ENCODE results near the gene NLRC3.

Gene NLRC3

GRCh38 chr16:3577302-3577752 lies at the start of gene NLRC3:
NLRC3 (minus strand) TSS chr16:3577403; CDS start chr16:3565036, 12,367 bp downstream.
- peak within 1 kb of the TSS; percentile 43 to 67 for H3K4me3 ChIP-seq (ENCODE audit: low read length in 2 of 2)
- peaks cover 7 to 9% of the 10 kb centered on the region in 2 donors for H3K4me1 ChIP-seq (ENCODE audit: control insufficient read depth in 2 of 2, insufficient read depth in 2 of 2, low read length in 2 of 2)
- H3K9me3 ChIP-seq (ENCODE audit: control insufficient read depth in 2 of 2, low read length in 2 of 2), result no peaks in the 10 kb centered on the region
- peak within 1 kb of the TSS in 1 of 2 donors; percentile 52 for H3K27ac ChIP-seq (ENCODE audit: low read depth in 2 of 2, low read length in 2 of 2)
- H3K27me3 ChIP-seq (ENCODE audit: control insufficient read depth in 2 of 2, insufficient read depth in 2 of 2, low read length in 2 of 2), result no peaks in the 10 kb centered on the region
- peak within 1 kb of the TSS in 1 of 2 donors; percentile 52 for H3K9ac ChIP-seq (ENCODE audit: low read depth in 1 of 2, low read length in 2 of 2)
- no peaks in the 10 kb centered on the region for H3K36me3 ChIP-seq (ENCODE audit: control insufficient read depth in 2 of 2, insufficient read depth in 2 of 2, low read length in 2 of 2)

GRCh38 chr16:3625911-3626732 lies 48.9 kb upstream of the NLRC3 start:
- Histone ChIP-seq H3K4me1 (ENCODE audit: control insufficient read depth in 2 of 2, insufficient read depth in 2 of 2, low read length in 2 of 2) (no peaks in the 10 kb centered on the region), H3K9me3 (ENCODE audit: control insufficient read depth in 2 of 2, low read length in 2 of 2) (no peaks in the 10 kb centered on the region), H3K4me3 (ENCODE audit: low read length in 2 of 2) (no peak overlapping the region), H3K9ac (ENCODE audit: low read depth in 1 of 2, low read length in 2 of 2) (no peak overlapping the region), H3K27ac (ENCODE audit: low read depth in 2 of 2, low read length in 2 of 2) (no peak overlapping the region), H3K36me3 (ENCODE audit: control insufficient read depth in 2 of 2, insufficient read depth in 2 of 2, low read length in 2 of 2) (no peaks in the 10 kb centered on the region), H3K27me3 (ENCODE audit: control insufficient read depth in 2 of 2, insufficient read depth in 2 of 2, low read length in 2 of 2) (no peaks in the 10 kb centered on the region)

GRCh38 chr16:3625331-3625730 lies 48.1 kb upstream of the NLRC3 start:
- no peak overlapping the region for H3K9ac ChIP-seq (ENCODE audit: low read depth in 1 of 2, low read length in 2 of 2)
- no peaks in the 10 kb centered on the region for H3K27me3 ChIP-seq (ENCODE audit: control insufficient read depth in 2 of 2, insufficient read depth in 2 of 2, low read length in 2 of 2)
- no peak overlapping the region for H3K27ac ChIP-seq (ENCODE audit: low read depth in 2 of 2, low read length in 2 of 2)
- no peaks in the 10 kb centered on the region for H3K4me1 ChIP-seq (ENCODE audit: control insufficient read depth in 2 of 2, insufficient read depth in 2 of 2, low read length in 2 of 2)
- H3K36me3 ChIP-seq (ENCODE audit: control insufficient read depth in 2 of 2, insufficient read depth in 2 of 2, low read length in 2 of 2), result no peaks in the 10 kb centered on the region
- H3K4me3 ChIP-seq (ENCODE audit: low read length in 2 of 2), result no peak overlapping the region
- H3K9me3 ChIP-seq (ENCODE audit: control insufficient read depth in 2 of 2, low read length in 2 of 2), result no peaks in the 10 kb centered on the region

GRCh38 chr16:3623642-3624041 lies 46.4 kb upstream of the NLRC3 start:
- Histone ChIP-seq H3K4me1 (ENCODE audit: control insufficient read depth in 2 of 2, insufficient read depth in 2 of 2, low read length in 2 of 2) (no peaks in the 10 kb centered on the region), H3K4me3 (ENCODE audit: low read length in 2 of 2) (no peak overlapping the region), H3K36me3 (ENCODE audit: control insufficient read depth in 2 of 2, insufficient read depth in 2 of 2, low read length in 2 of 2) (no peaks in the 10 kb centered on the region), H3K27me3 (ENCODE audit: control insufficient read depth in 2 of 2, insufficient read depth in 2 of 2, low read length in 2 of 2) (no peaks in the 10 kb centered on the region), H3K9me3 (ENCODE audit: control insufficient read depth in 2 of 2, low read length in 2 of 2) (no peaks in the 10 kb centered on the region), H3K9ac (ENCODE audit: low read depth in 1 of 2, low read length in 2 of 2) (no peak overlapping the region), H3K27ac (ENCODE audit: low read depth in 2 of 2, low read length in 2 of 2) (no peak overlapping the region)

- Histone ChIP-seq H3K27me3 (ENCODE audit: control insufficient read depth in 2 of 2, insufficient read depth in 2 of 2, low read length in 2 of 2) (no peaks in the 10 kb centered on the region), H3K27ac (ENCODE audit: low read depth in 2 of 2, low read length in 2 of 2) (no peak overlapping the region), H3K36me3 (ENCODE audit: control insufficient read depth in 2 of 2, insufficient read depth in 2 of 2, low read length in 2 of 2) (no peaks in the 10 kb centered on the region), H3K9ac (ENCODE audit: low read depth in 1 of 2, low read length in 2 of 2) (no peak overlapping the region), H3K9me3 (ENCODE audit: control insufficient read depth in 2 of 2, low read length in 2 of 2) (no peaks in the 10 kb centered on the region), H3K4me1 (ENCODE audit: control insufficient read depth in 2 of 2, insufficient read depth in 2 of 2, low read length in 2 of 2) (no peaks in the 10 kb centered on the region), H3K4me3 (ENCODE audit: low read length in 2 of 2) (no peak overlapping the region)
These were observed 41.6 kb upstream of the NLRC3 start for GRCh38 chr16:3618769-3619141.

- Histone ChIP-seq H3K27me3 (ENCODE audit: control insufficient read depth in 2 of 2, insufficient read depth in 2 of 2, low read length in 2 of 2) (no peaks in the 10 kb centered on the region), H3K4me1 (ENCODE audit: control insufficient read depth in 2 of 2, insufficient read depth in 2 of 2, low read length in 2 of 2) (peaks cover 11 to 16% of the 10 kb centered on the region in 2 donors), H3K9me3 (ENCODE audit: control insufficient read depth in 2 of 2, low read length in 2 of 2) (no peaks in the 10 kb centered on the region), H3K27ac (ENCODE audit: low read depth in 2 of 2, low read length in 2 of 2) (no peak overlapping the region), H3K9ac (ENCODE audit: low read depth in 1 of 2, low read length in 2 of 2) (peak overlapping the region in 1 of 2 donors; percentile 94), H3K36me3 (ENCODE audit: control insufficient read depth in 2 of 2, insufficient read depth in 2 of 2, low read length in 2 of 2) (no peaks in the 10 kb centered on the region), H3K4me3 (ENCODE audit: low read length in 2 of 2) (peak overlapping the region; percentile 91 to 95)
These were observed 35.6 kb upstream of the NLRC3 start for GRCh38 chr16:3612510-3613466.

- Histone ChIP-seq H3K27ac (ENCODE audit: low read depth in 2 of 2, low read length in 2 of 2) (peak within 1 kb of the TSS; percentile 77 to 82), H3K36me3 (ENCODE audit: control insufficient read depth in 2 of 2, insufficient read depth in 2 of 2, low read length in 2 of 2) (no peaks in the 10 kb centered on the region), H3K4me1 (ENCODE audit: control insufficient read depth in 2 of 2, insufficient read depth in 2 of 2, low read length in 2 of 2) (peaks cover 11 to 16% of the 10 kb centered on the region in 2 donors), H3K9ac (ENCODE audit: low read depth in 1 of 2, low read length in 2 of 2) (peak within 1 kb of the TSS; percentile 88 to 94), H3K27me3 (ENCODE audit: control insufficient read depth in 2 of 2, insufficient read depth in 2 of 2, low read length in 2 of 2) (no peaks in the 10 kb centered on the region), H3K4me3 (ENCODE audit: low read length in 2 of 2) (peak within 1 kb of the TSS; percentile 91 to 95), H3K9me3 (ENCODE audit: control insufficient read depth in 2 of 2, low read length in 2 of 2) (no peaks in the 10 kb centered on the region)
These were observed 34.2 kb upstream of the NLRC3 start, which contains the start of gene SLX4 for GRCh38 chr16:3611146-3611975. SLX4 (minus strand) TSS chr16:3611606; CDS start chr16:3608964, 2,642 bp downstream.

GRCh38 chr16:3610698-3611145 lies 33.5 kb upstream of the NLRC3 start:
- H3K27ac ChIP-seq (ENCODE audit: low read depth in 2 of 2, low read length in 2 of 2), result no peak overlapping the region
- H3K9ac ChIP-seq (ENCODE audit: low read depth in 1 of 2, low read length in 2 of 2), result peak overlapping the region; percentile 88 to 89
- H3K9me3 ChIP-seq (ENCODE audit: control insufficient read depth in 2 of 2, low read length in 2 of 2), result no peaks in the 10 kb centered on the region
- peaks cover 11 to 16% of the 10 kb centered on the region in 2 donors for H3K4me1 ChIP-seq (ENCODE audit: control insufficient read depth in 2 of 2, insufficient read depth in 2 of 2, low read length in 2 of 2)
- peak overlapping the region; percentile 73 to 91 for H3K4me3 ChIP-seq (ENCODE audit: low read length in 2 of 2)
- H3K27me3 ChIP-seq (ENCODE audit: control insufficient read depth in 2 of 2, insufficient read depth in 2 of 2, low read length in 2 of 2), result no peaks in the 10 kb centered on the region
- H3K36me3 ChIP-seq (ENCODE audit: control insufficient read depth in 2 of 2, insufficient read depth in 2 of 2, low read length in 2 of 2), result no peaks in the 10 kb centered on the region

- Histone ChIP-seq H3K4me1 (ENCODE audit: control insufficient read depth in 2 of 2, insufficient read depth in 2 of 2, low read length in 2 of 2) (peaks cover 11 to 16% of the 10 kb centered on the region in 2 donors), H3K36me3 (ENCODE audit: control insufficient read depth in 2 of 2, insufficient read depth in 2 of 2, low read length in 2 of 2) (no peaks in the 10 kb centered on the region), H3K27me3 (ENCODE audit: control insufficient read depth in 2 of 2, insufficient read depth in 2 of 2, low read length in 2 of 2) (no peaks in the 10 kb centered on the region), H3K9me3 (ENCODE audit: control insufficient read depth in 2 of 2, low read length in 2 of 2) (no peaks in the 10 kb centered on the region), H3K4me3 (ENCODE audit: low read length in 2 of 2) (peak overlapping the region; percentile 73 to 91), H3K27ac (ENCODE audit: low read depth in 2 of 2, low read length in 2 of 2) (no peak overlapping the region), H3K9ac (ENCODE audit: low read depth in 1 of 2, low read length in 2 of 2) (peak overlapping the region; percentile 88 to 89)
These were observed 32.9 kb upstream of the NLRC3 start for GRCh38 chr16:3609895-3610697.

All from mucosa of rectum (tissue), 2 donors.